ENCODE measurements around the gene OFD1. TPM values are rescaled to one million over a fixed set of nuclear protein-coding genes. Genes with fewer than 3 reads are reported as not detected.
A peak's percentile ranks its signal among the peaks of the same experiment; 100 is the strongest.

OFD1 gene
- total RNA-seq, 1 donor from 2014 or later: 27.3 TPM

DNA sequence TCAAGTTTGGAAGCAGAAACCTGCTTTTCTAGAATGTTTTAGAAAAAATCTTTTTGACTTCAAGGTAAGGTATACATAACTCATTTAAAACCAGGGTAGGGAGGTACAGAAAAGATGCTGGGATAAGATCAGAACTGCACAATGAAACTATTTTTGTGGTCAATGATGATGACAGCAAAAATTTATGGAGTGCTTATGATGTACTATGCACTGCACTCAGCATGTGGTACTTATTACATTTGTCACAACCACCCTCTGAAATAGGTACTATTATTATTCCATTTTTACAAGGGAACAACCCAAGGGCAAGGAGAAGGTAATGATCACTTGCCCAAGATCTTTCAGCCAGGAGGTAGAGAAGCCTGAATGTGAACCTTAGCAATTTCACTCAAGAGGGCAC lies 74.3 kb downstream of the OFD1 start:
- no peaks in the 10 kb centered on the region for H3K27me3 Mint-ChIP-seq (ENCODE audit: low read depth)
- TF ChIP-seq, protein P1, sequence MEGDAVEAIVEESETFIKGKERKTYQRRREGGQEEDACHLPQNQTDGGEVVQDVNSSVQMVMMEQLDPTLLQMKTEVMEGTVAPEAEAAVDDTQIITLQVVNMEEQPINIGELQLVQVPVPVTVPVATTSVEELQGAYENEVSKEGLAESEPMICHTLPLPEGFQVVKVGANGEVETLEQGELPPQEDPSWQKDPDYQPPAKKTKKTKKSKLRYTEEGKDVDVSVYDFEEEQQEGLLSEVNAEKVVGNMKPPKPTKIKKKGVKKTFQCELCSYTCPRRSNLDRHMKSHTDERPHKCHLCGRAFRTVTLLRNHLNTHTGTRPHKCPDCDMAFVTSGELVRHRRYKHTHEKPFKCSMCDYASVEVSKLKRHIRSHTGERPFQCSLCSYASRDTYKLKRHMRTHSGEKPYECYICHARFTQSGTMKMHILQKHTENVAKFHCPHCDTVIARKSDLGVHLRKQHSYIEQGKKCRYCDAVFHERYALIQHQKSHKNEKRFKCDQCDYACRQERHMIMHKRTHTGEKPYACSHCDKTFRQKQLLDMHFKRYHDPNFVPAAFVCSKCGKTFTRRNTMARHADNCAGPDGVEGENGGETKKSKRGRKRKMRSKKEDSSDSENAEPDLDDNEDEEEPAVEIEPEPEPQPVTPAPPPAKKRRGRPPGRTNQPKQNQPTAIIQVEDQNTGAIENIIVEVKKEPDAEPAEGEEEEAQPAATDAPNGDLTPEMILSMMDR (conservative IDR thresholded peaks at IDR 0.05): no peak
- no peak for DNase-seq (ENCODE audit: low read depth, low spot score)
- H3K27ac Mint-ChIP-seq (ENCODE audit: unreplicated experiment): no peak overlapping the region
- H3K36me3 Mint-ChIP-seq (ENCODE audit: low read depth): peaks cover 13% of the 10 kb centered on the region
- peaks cover 9% of the 10 kb centered on the region for H3K4me1 Mint-ChIP-seq
- peaks cover 2% of the 10 kb centered on the region for H3K9me3 Mint-ChIP-seq
- no peak overlapping the region for H3K4me3 Mint-ChIP-seq

DNA sequence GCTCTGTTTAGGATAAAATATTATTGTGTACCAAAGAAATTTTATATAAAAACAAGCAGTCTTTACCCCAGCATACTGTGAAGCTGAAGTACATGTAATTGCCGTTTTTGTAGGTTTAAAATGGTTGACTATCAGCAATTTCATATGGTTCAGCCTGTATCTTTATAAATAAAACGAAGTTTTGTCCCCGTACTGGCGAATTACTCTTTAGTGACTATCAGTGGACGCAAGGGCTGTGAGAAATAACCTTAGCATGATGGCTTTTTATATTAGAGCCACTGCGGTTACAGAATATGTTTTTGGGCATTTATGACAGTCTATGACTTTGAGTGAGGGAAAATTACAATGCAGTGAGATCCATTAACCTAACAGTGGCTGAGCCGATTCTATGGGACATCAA lies 81.1 kb downstream of the OFD1 start:
- Mint-ChIP-seq H3K9me3 (peaks cover 7% of the 10 kb centered on the region), H3K27me3 (ENCODE audit: low read depth) (no peaks in the 10 kb centered on the region), H3K4me3 (peak overlapping the region; percentile 84), H3K27ac (ENCODE audit: unreplicated experiment) (no peak overlapping the region), H3K36me3 (ENCODE audit: low read depth) (peaks cover 16% of the 10 kb centered on the region), H3K4me1 (peaks cover 34% of the 10 kb centered on the region)
- TF ChIP-seq, protein P1 (conservative IDR thresholded peaks at IDR 0.05): no peak
- DNase-seq (ENCODE audit: low read depth, low spot score): no peak

DNA sequence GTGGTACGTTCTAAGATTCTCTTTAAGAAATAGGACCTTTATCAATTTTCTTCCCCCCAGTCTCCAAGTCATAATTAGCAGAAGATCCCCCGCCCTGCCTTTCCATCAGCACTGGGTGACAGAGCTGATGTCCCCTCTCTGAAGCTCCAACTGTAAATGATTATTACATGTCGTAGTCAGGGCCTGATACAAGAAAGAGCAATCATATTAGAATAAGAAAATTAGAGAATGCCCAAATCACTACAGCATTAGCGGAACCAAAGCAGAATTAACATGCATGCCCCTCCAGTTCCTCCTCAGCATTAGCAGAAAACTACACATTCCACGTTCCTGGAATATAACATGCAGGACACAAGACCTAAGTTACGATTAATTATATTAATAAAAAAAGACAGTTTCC lies 81.6 kb downstream of the OFD1 start:
- no peak for DNase-seq (ENCODE audit: low read depth, low spot score)
- H3K27me3 Mint-ChIP-seq (ENCODE audit: low read depth): no peaks in the 10 kb centered on the region
- H3K27ac Mint-ChIP-seq (ENCODE audit: unreplicated experiment): no peak overlapping the region
- H3K9me3 Mint-ChIP-seq: peaks cover 7% of the 10 kb centered on the region
- TF ChIP-seq, protein P1 (conservative IDR thresholded peaks at IDR 0.05): no peak
- peaks cover 18% of the 10 kb centered on the region for H3K36me3 Mint-ChIP-seq (ENCODE audit: low read depth)
- peaks cover 34% of the 10 kb centered on the region for H3K4me1 Mint-ChIP-seq
- H3K4me3 Mint-ChIP-seq: peak overlapping the region; percentile 84

DNA sequence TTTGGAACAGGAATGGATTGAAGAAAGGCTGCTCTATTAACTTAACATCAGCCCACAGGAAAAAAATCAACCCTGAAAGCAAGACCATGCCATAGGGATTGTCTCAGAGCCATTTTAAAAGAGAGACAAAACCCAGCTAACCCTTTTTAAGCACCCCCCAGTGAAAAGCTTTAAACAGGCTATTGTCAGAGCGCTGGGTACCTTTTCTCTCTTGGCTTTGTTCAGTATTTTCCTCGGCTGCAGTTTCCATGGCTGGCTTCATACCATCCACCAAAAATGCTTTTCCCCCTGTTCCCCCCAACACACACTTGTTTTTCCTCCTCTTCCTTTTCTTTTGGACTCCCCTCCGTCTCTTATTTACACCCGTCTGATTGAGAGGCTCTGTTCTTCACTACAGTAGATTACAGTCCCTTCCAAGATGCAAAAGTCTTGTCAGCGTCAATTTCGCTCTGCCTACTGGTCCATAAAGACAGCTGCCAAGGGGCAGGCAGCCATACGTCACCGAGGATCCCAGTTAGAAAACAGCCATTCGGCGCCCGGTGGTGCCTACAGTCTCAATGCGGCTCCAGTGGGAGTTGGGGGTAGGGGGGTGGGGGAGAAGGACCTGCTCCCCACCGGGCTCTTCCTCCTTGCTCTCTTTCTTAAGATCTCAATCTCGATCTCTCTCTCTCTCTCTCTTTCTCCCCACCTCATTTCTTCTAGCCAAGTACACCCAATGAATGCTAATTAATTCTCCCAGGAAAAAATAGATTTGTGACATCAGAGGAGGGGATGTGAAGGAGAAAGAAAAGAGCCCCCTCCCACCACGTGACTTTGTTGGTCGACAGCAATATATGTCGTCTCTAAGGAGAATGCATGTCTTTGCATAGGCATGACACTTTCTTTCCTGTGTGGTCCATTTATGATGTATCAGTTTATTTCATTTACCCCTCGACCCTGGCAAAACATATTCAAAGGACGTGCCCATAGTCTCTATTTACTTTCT lies 82.4 kb downstream of the OFD1 start, which contains the start of gene GPM6B:
Gene GPM6B (minus strand): TSS at position 451 of the 985 bp plus-strand sequence. CDS start 189 bp downstream, at position 262.
- TF ChIP-seq, protein P1 (conservative IDR thresholded peaks at IDR 0.05): no peak
- H3K27ac Mint-ChIP-seq (ENCODE audit: unreplicated experiment): peak within 1 kb of the TSS; percentile 91
- peak; percentile 8 for DNase-seq (ENCODE audit: low read depth, low spot score)
- peaks cover 34% of the 10 kb centered on the region for H3K4me1 Mint-ChIP-seq
- peaks cover 17% of the 10 kb centered on the region for H3K36me3 Mint-ChIP-seq (ENCODE audit: low read depth)
- H3K4me3 Mint-ChIP-seq: peak within 1 kb of the TSS; percentile 84
- H3K9me3 Mint-ChIP-seq: peaks cover 9% of the 10 kb centered on the region
- no peaks in the 10 kb centered on the region for H3K27me3 Mint-ChIP-seq (ENCODE audit: low read depth)

Other genes starting within 250 kb of the OFD1 start
- 0.11 TPM in 1 of 2 replicates, not detected in the other for gene EGFL6, start 165.1 kb upstream of the OFD1 start, total RNA-seq
- gene TCEANC, start 81.6 kb upstream of the OFD1 start, total RNA-seq: 3.7 and 4.6 TPM in 2 replicates
- 11.6 and 14.7 TPM in 2 replicates for gene RAB9A, start 45.6 kb upstream of the OFD1 start, total RNA-seq
- 23.0 and 25.5 TPM in 2 replicates for gene TRAPPC2, start 128 bp upstream of the OFD1 start, total RNA-seq
- 119 and 129 TPM in 2 replicates for gene GPM6B, start 82.3 kb downstream of the OFD1 start, total RNA-seq